Amniotic epithelial cell (primary cell): Measurements from ENCODE around the gene ZNF423.

Experiments used
- DNase-seq: peaks from one replicate; pipeline ENCODE4 v3.0.0-alpha.2; 2010; ENCODE audit warnings: low read depth

Gene ZNF423

DNA sequence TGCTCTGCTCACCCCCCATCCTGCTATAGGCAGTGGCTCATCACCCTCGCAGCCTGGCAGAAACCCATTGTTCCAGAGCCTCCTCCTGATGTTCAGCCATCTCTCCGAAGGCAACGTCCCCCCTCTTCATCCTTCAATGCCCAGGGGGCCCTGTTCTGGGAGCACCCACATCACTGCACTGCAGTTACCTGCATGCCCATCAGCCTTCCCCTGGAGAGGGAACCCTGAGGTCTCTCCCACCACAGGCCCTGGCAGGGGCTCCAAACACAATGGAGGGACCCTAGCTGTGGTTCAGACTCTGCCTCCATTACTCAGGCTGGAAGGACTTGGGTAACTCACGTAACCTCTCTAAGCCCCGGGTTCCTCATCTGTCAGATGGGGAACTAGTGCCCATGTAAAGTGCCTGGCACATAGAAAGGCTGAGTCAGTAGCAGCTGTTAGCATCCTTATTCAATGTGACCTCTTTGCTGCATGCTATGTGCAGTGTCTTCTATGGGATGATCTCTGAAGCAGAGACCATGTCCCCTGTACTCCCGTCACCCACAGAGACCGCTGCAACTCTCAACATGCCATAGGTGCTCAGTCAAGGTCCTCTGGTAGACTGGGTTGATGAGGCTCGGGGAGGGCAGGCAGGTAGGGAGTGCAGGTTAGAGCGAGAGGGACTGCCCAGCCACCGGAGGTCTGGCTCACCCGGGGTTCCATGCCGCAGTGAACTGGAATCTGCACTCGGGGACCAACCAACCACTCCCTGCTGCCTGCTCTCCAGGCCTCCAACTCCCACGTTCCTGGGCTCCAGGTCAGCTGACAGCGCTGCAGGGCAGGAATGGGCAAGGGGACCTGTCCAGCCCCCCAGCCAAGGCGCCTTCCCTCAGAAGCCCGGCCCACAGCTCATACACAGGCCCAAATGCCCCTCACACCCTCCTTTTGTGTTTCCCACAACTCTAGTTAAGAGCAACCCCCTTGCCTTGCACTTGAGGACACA lies 233.2 kb downstream of the ZNF423 start:
- no peak for DNase-seq

DNA sequence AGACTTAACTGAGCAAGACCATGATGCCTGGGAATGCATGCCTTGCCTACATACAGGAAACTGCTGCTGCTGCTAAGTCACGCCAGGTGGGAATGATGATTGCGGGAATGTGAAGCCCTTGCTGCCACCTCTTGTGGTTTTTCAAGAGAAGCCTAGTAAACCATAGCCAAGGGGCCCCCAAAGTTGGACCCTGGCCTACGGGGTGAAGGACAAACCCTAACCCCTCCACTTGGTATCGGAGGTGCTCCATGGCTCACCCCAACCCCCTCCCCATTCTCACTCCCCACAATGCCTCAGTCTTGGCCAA lies 233.9 kb downstream of the ZNF423 start:
- no peak for DNase-seq

DNA sequence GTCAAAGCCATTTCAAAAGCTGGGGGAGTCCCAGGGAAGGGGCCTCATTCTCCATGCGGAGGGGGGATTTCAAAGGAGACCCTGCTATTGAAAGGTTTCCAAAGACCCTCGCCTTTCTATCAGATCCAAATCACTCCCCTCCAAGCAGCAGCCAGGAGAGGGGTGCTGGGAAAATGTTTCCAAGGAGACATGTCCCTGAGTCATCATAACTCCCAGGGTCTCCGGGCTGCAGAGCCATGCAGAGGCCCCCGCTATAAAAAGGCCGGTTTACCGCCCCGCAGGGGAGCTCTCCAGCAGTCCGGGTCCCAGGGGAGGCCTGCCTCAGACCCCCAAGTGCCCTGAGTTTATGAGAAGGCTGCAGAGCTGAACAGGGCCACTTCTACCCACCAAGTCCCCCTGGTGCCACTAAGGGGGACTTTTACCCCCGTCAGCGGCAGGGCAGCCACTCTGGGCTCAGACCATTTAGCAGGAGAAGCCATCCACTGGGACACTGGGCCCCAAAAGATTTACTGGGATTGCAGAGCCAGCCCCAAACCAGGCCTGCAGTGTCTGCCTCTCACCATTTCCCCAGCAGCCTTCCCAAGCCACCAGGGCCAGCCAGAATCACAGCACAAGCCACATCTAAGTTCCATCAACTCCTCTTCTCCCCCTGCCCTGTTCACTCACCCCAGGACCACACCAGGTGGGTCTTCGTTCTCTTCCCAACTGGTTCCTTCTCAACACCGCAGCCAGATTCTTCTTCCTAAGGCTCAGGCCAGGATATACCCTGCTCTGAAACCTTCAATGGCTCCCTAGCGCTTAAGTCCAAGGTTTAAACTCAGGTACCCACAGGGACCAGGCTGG lies 234.4 kb downstream of the ZNF423 start:
- no peak for DNase-seq

DNA sequence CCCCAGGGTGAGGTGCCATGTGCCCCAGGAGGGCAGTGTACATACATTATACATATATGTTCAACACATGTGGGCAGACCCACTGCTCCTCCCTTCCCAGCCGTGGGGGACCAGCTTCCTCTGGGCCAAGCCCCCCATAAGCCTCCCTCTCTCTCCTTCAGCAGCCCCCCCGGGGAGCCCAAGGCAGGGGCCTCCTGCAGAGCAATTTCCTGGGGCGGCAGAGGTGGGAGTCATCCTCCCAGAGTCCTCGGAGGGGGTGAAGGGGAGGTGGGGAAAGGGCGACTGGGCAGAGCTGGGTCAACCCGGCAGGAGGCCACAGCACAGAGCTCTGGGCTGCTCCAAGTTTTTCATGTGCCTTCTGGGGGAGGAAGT lies 235.1 kb downstream of the ZNF423 start:
- no peak for DNase-seq

DNA sequence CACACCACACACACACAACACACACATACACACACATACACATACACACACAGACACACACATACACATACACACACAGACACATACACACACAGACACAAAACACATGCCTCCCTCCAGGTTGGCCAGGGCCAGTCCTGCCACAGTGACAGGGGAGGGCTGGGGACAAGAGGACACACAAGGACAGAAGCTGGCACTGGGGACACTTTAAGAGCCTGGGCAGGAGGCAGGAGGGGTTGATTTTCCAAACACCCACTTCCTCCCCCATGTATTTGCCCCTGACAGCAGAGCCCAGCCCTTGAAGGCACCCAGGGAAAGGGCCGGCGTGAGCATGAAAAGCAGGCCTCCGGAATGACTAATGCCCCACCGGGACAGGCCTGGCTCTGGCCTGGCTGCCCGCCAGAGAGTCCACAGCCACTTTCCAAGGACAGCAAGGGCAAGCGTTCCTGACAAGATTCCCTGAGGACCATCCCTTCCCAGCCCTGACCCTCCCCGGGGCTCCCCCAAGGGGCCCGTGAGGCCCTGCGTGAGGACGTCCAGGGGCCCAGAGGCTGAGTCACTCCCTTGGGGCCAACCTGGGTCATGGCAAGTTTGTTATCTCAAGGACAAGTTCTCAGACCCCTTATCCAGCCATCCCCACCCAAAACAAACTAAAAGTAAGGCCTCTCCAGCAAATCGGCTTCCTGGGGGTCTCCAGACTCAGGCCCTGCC lies 235.6 kb downstream of the ZNF423 start:
- DNase-seq, result peak; percentile 28

DNA sequence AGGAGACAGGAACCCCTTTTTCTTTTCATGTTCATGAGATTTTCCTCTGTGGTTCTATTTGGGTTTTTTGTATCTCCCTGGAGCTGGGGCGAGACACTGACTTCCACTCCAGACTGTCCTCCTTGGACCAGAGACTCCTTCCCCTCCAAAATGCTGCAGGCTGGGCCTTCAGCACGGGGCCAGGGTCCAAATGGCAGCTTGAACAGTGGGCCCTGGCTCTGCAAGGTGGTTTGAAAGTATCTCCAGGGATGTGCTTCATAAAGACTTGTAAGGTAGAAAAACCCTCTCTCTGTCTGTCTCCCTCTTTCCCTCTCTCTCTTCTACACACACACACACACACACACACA lies 236.1 kb downstream of the ZNF423 start:
- no peak for DNase-seq

DNA sequence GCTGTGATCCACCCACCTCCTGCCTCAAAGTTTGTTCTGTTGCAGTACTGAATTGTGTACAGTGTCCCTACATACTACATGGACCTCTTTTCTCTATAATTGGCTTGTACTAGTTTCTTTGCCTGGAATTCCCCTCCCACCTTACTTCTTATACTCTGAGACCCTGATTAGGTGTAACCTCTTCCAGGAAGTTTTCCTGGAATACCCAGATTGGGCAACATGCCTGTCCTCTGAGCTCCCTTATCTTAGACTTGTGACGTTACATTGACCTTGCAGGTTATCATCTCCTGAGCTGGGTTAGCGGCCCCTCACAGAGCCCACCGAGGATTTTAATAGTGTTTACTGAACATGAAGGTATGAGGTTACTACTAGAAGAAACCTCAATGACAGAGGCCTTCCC lies 237.0 kb downstream of the ZNF423 start:
- no peak for DNase-seq

DNA sequence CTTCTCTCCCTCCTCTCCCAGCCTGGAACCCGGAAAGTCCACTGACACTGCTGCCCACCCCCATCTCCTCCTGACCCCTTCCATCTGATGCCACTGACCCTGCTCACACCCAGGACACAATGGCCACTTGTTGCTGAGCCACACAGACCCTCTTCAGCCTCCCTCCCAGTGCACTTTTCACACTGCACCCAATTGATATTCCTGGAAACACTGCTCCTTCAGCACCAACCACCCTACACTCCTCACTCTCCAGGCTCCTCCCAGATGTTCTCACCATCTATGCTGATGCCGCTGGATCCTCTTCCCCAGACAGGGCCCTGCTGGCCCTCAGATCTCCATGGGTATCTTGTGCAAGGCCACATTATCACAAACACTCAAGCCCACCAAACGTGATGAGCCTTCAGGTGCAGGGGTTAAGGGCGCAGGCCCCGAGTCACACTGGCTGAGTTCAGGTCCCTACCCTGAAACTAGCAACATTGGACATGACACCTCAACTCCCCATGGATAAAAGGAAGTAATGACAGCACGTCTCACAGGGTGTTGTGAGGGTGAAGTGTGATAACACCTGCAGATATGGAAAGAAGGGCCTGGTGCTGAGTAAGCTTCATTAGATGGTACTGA lies 238.1 kb downstream of the ZNF423 start:
- DNase-seq, result no peak

DNA sequence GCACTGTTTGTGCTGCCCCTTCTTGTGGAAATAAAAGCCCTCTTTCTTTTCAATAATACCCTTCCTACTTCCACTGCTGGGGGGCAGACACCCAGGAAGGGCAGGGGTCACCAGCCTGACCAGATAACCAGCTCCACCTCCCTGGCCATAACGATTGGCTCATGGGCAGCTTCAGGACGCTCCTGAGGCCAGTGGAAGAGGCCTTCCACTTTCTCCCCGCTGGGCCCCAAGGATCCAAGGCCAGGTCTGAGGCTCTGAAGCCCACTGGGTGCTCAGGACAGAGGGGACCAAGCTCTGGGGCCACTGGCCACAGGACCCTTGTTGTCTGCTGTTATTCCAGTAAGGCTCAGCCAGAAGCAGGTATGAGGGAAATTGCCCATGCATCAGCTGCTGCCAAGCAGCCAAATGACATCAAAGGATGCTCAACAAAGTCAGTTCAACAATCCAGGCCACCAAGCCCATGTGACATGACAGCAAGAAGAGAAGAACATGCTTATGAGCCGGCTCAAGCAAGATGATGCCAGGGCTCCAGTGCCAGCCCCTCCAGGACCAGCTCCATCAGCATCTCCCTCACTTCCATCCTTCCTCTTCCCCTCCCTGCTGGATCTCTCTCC lies 238.8 kb downstream of the ZNF423 start:
- DNase-seq, result no peak

DNA sequence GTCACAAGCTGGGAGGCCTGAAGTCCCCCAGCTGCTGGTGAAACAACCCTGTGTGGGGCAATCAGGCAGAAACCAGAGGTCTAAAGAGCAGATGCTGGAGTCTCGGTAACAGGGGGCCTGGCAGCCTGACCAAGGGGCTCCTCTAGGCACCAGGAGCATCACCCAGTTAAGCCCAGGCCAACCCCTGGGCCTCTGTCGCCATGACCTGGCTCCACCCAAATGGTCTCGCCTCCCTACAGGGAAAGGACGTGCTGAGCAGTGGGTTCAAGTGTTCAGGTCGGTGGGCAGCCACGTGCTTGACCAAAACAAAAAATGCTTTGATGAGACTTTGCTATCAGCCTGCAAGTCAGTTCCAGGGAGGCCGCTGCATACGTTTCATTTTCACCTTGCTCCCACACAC lies 240.3 kb downstream of the ZNF423 start:
- no peak for DNase-seq

DNA sequence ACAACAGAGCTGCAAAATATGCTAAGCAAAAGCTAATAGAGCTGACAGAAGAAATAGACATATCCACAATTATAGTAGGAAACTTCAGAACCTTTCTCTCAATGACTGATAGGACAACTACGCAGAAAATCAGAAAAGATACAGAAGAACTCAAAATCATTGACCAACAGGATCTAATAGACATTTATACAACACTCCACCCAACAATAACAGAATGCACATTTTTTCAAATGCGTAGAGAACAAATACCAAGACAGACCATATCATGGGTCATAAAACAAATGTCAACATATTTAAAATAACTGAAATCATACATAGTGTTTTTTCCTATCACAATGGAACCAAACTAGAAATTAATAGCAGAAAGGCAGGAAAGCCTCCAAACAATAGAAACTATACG lies 244.9 kb downstream of the ZNF423 start:
- no peak for DNase-seq

DNA sequence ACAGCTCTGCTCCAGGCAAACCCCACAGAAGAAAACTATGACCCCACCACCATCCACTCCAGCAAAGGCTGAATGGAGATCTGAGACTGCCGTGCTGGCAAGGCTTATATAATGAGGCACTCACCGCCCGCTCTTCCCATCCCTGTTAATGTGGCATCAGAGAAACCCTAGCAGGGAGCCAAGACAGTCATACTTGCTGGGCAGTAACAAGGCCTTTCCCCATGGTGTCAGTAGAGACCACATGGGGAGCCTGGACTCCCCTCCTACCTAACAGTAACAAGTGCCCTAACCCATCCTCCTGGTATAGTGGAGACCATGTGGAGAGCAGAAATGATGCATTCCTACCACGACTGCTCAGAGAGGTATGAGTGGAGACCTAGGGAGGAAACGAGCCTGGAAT lies 247.1 kb downstream of the ZNF423 start:
- peak; percentile 12 for DNase-seq

DNA sequence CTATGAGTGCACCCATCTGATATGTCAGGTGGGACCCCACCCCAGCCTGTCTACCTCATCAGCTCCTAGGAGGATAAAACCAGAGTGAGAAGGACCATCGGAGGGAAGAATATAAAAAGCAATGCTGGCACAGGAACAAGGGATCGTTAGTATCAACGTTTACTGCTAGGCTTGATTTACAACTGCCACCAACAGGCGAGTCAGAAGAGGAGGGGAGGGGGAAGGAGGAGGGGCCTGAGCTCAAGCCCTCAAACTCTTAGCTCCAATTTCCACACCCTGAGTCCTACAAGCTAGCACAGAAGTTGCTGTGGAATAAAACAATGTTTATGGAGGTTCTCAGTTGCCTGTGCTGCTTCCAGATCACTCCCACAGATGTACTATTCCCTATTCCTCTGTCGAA lies 247.8 kb downstream of the ZNF423 start:
- DNase-seq, result no peak

DNA sequence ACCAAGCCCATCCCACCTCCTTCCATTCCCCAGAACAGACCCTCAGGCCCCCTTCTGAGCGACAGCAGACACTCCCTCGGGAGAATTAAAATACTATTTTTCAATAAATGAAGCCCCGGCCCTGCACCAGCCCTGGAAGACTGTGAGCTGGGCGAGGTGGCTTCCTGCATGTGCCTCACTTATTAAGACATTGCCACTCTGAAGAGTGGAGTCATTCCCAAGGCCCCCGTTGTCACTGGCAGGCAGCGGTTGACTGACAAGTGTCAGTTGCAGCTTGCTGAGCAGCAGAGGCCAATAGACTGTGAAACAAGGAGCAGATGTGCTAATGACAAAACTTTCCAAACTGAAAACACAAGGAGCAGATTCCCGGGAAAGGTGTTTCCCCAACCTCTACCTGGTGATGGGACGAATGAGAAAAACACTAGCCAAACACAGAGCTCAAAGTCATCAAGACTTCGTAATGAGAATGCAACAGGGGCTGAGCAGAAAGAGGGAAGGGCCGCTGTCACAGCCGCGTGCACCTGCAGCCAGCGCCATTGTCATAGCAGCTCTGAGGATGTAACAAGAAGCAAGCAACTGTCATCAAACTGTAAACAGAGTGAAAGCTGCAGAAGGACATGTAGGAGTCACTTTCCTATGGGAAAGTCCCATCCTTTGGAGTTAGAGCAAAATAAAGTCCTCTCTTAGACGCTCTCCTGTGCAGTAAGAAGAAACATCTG lies 250.2 kb downstream of the ZNF423 start:
- no peak for DNase-seq

DNA sequence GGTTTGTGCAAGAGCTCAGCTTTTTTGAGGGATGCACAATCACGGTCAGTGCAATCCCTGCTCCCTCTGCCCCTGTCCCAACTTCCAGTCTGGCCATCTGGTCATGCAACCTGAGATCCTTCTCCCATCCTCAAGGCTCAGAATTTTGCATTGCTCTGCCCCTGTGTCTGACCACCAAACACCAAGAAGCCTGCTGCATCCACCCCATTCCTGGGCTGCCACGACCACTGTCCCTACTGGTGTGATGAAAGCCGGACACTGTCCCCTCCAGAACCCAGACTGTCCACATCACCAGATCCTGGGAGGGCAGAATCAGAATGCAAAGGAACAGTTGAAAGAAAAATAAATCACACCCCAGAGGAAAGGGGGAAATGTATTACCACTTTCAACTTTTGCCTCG lies 251.3 kb downstream of the ZNF423 start:
- DNase-seq, result no peak

DNA sequence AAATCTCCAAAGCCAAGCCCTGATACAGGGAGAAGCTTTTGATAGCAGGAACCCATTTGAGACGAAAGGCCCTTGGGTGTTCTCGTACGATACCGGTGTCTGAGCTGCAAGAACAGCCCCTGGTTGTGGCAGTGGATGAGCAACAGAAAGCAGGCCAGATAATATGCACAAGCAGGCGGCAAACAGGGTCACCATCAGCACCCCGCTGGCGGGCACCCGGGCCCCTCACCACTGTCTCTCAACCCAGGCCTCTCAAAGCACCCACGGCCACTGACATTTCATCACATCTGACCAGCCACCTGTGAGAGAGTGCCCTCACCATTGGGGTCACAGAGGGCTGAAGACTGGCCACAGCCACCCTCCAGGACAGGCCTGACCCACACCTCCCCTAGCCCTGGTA lies 252.0 kb downstream of the ZNF423 start:
- DNase-seq, result no peak

DNA sequence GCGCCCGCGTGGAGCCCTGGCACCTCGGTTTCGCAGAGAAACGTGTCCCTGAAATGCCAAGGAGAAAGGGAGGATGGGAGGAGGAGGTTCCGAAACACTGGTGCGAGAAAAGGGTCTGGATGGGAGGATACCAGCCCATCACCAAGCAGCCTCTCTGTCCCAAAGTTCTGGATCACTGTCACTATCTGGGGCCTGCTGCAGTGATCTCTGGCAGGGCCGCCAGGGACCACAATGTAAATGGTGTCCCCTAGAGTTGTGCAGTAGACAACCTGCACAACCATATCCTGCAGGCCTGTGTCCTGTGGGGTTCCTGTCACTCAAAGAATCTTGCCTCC lies 253.0 kb downstream of the ZNF423 start:
- no peak for DNase-seq

DNA sequence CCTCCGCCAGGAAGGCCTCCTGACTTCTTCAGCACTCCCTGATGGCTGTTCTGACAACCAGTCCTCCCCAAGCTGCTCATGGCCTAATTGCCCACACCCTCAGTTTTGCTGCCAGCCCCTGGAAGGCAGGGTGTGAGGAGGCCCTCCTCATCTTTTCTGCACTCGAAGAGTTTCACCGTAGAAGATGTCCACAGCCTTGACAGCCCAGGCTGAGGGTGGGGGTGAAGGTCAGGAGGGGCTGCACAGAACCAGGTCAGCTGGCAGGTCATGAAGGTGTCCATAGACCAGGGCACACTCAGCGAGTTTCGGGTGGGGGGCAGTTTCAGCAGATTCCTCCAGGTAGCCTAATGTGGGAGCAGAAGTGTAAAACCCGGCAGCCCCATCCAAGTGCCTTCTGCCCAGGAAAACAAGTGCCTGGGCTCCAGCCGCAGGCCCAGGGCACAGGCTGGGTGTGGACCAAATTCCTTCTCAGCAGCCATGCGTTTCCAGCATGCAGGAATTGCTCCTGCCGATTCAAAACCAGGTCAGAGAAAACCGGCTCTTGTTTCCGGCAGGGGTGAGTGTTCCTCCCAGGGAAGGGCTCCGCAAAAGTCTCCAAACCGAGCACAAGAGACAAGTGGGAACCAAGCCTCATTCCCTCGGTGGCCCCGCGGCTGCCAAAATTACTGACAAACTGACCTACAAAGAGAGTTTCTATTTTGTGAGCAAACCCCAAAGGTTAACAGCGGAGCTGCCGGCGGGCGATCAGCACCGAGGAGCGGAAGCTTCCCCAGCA lies 253.5 kb downstream of the ZNF423 start:
- DNase-seq, result no peak

DNA sequence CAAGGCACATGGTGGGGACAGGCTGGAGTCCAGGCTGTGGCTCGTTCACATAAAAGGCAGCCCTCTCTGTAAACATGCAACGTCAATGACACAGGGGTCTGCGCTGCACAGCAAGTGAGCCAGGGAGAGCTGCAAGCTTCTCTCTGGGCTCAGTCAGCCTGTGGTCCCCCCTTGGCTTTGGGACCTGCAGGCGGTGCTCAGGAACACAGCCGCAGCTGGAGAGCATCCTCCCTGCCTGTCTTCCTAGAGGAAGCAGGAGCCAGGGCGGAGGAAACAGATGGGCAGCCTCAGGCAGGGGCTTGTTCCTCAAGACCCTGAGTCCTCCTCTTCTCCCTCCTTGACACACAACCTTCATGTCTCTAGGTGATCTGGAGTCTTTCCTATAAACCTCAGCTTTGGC lies 254.3 kb downstream of the ZNF423 start:
- DNase-seq, result no peak

DNA sequence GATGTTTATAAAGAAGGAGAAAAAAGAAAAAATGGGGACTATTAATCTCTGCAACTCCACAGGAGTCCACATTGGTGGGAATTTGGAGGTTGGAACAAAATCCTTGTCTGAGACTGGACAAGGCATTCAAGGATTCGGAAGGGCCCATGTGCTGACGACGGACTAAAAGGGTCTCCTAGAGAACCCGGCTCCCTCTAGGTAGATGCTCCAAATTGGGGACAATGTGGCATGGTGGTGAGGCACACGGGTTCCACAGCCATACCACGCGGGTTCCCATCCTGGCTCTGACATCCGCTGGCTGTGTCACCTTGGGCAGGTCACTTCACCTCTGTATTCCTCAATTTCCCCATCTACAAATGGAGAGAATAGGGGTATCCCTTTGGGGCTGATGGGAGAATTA lies 254.9 kb downstream of the ZNF423 start:
- no peak for DNase-seq

DNA sequence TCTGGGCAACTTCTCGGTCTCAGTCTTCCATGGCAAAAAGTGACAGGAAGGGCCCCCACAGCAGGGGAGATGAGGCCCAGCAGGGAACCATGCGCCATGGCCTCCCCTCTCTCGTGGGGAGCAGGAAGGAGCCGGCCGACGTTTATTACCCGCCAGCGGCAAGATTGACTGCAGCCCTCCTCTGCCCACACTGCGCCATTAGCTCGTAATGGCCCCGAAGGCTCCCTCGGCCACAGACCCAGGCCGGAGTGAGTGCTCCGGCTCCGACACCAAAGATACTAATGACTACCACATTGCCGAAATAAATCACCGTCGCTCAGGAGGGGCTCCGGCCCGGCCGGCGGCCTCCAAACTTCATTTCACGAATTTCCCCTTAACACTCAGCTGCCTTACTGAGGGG lies 255.4 kb downstream of the ZNF423 start:
- DNase-seq, result no peak
